Neural cell (in vitro differentiated cells): ENCODE data around the gene RAB27A. TPM values are rescaled to one million over a fixed set of nuclear protein-coding genes. Genes with fewer than 3 reads are reported as not detected.

Source experiments
- H2AFZ ChIP-seq: fragments of 200-600, 300-800 bp; sonication (generic), shearing (Covaris generic); 2 replicates; pipeline ENCODE4 v1.6.0; 2014; ENCODE audit warnings: low read depth, mild to moderate bottlenecking, antibody characterized with exemption, low read length, moderate library complexity
- H3F3A ChIP-seq: fragments of 200-600 bp; shearing (Covaris generic); 2 replicates; pipeline ENCODE4 v1.6.1; 2016; ENCODE audit warnings: mild to moderate bottlenecking, moderate library complexity, mixed read lengths, antibody characterized with exemption, low read length; ENCODE audit not compliant: insufficient read depth, poor library complexity, severe bottlenecking
- H3K27ac ChIP-seq: fragments of 200-600, 300-800 bp; sonication (generic), shearing (Covaris generic); 2 replicates; pipeline ENCODE4 v1.5.1; 2014; ENCODE audit warnings: mild to moderate bottlenecking, low read length, moderate library complexity
- H3K27me3 ChIP-seq: fragments of 300-800, 200-600 bp; sonication (generic), shearing (Covaris generic); 2 replicates; pipeline ENCODE4 v1.6.0; 2014; ENCODE audit warnings: mild to moderate bottlenecking, low read depth, low read length, moderate library complexity; ENCODE audit not compliant: insufficient read depth
- H3K36me3 ChIP-seq: fragments of 300-800, 200-600 bp; sonication (generic), shearing (Covaris generic); 2 replicates; pipeline ENCODE4 v1.5.1; 2014; ENCODE audit warnings: mild to moderate bottlenecking, antibody characterized with exemption, low read length, moderate library complexity; ENCODE audit not compliant: insufficient read depth
- H3K4me2 ChIP-seq: fragments of 300-800, 200-600 bp; sonication (generic), shearing (Covaris generic); 2 replicates; pipeline ENCODE4 v1.6.0; 2014; ENCODE audit warnings: mild to moderate bottlenecking, low read length
- H3K4me3 ChIP-seq: fragments of 300-800, 200-600 bp; sonication (generic), shearing (Covaris generic); 2 replicates; pipeline ENCODE4 v1.5.1; 2014; ENCODE audit warnings: mild to moderate bottlenecking, low read length, moderate library complexity
- H3K79me2 ChIP-seq: fragments of 200-600 bp; shearing (Covaris generic); replicated peaks from 2 replicates; pipeline ENCODE4 v1.6.0; 2014; ENCODE audit warnings: mild to moderate bottlenecking, low read length, moderate library complexity; ENCODE audit not compliant: insufficient read depth
- H3K9ac ChIP-seq: fragments of 300-800, 200-600 bp; sonication (generic), shearing (Covaris generic); 2 replicates; pipeline ENCODE4 v1.6.1; 2016; ENCODE audit warnings: mild to moderate bottlenecking, low read length, mixed read lengths
- H3K9me2 ChIP-seq: fragments of 200-600 bp; shearing (Covaris generic); 2 replicates; pipeline ENCODE4 v1.6.1; 2016; ENCODE audit warnings: mild to moderate bottlenecking, low read length, mixed read lengths; ENCODE audit not compliant: insufficient read depth
- H3K9me3 ChIP-seq: fragments of 200-600, 300-800 bp; sonication (generic), shearing (Covaris generic); 2 replicates; pipeline ENCODE4 v1.6.1; 2016; ENCODE audit warnings: mild to moderate bottlenecking, mixed run types, low read length, moderate library complexity, mixed read lengths
- H4K20me1 ChIP-seq: fragments of 200-600 bp; shearing (Covaris generic); 2 replicates; pipeline ENCODE4 v1.6.1; 2016; ENCODE audit warnings: mild to moderate bottlenecking, mixed run types; ENCODE audit not compliant: insufficient read depth
- EP300 ChIP-seq: fragments of 450-650 bp; conservative IDR thresholded peaks from 2 replicates; pipeline ENCODE4 v1.6.1; 2014; ENCODE audit warnings: antibody characterized with exemption, mild to moderate bottlenecking, moderate library complexity; ENCODE audit not compliant: poor library complexity, severe bottlenecking
- EZH2 ChIP-seq: fragments of 200-600, 300-800 bp; shearing (Covaris generic), sonication (generic); IDR thresholded peaks from 2 replicates; pipeline ENCODE4 v1.6.1; 2014; ENCODE audit warnings: antibody characterized with exemption, low read length, borderline replicate concordance, mild to moderate bottlenecking; ENCODE audit not compliant: insufficient read depth, poor library complexity, severe bottlenecking
- MXI1 ChIP-seq: fragments of 450-650 bp; conservative IDR thresholded peaks from 2 replicates; pipeline ENCODE4 v1.6.1; 2014; ENCODE audit warnings: antibody characterized with exemption, mild to moderate bottlenecking; ENCODE audit not compliant: poor library complexity, severe bottlenecking
- POLR2AphosphoS5 ChIP-seq: IDR thresholded peaks from 2 replicates; pipeline ENCODE4 v1.6.1; 2012
- RAD21 ChIP-seq: fragments of 450-650 bp; conservative IDR thresholded peaks from 2 replicates; pipeline ENCODE4 v1.6.1; 2014; ENCODE audit warnings: antibody characterized with exemption, mild to moderate bottlenecking, moderate library complexity
- SMC3 ChIP-seq: fragments of 450-650 bp; conservative IDR thresholded peaks from 2 replicates; pipeline ENCODE4 v1.6.1; 2014; ENCODE audit warnings: antibody characterized with exemption, mild to moderate bottlenecking, moderate library complexity; ENCODE audit not compliant: poor library complexity
- TAF1 ChIP-seq: IDR thresholded peaks from 2 replicates; pipeline ENCODE4 v1.6.1; 2012; ENCODE audit warnings: low read depth
- polyA plus RNA-seq: library from polyadenylated mRNA; depleted of rRNA; stranded (reverse); fragments of >200 nt; gene quantifications from 2 replicates; pipeline ENCODE4 v1.2.3, GENCODE V29; 2014
- TF ChIP-seq, protein P1 (sequence below): fragments of 450-650 bp; IDR thresholded peaks from 2 replicates; pipeline ENCODE4 v1.5.1; 2014; ENCODE audit warnings: antibody characterized with exemption, mild to moderate bottlenecking, moderate library complexity; ENCODE audit not compliant: poor library complexity, severe bottlenecking
- TF ChIP-seq, protein P2 (sequence below): IDR thresholded peaks from 2 replicates; pipeline ENCODE4 v1.6.1; 2012; ENCODE audit warnings: borderline replicate concordance

The RAB27A gene
- polyA plus RNA-seq, 1 donor from 2014 or later: 3.7 TPM

DNA sequence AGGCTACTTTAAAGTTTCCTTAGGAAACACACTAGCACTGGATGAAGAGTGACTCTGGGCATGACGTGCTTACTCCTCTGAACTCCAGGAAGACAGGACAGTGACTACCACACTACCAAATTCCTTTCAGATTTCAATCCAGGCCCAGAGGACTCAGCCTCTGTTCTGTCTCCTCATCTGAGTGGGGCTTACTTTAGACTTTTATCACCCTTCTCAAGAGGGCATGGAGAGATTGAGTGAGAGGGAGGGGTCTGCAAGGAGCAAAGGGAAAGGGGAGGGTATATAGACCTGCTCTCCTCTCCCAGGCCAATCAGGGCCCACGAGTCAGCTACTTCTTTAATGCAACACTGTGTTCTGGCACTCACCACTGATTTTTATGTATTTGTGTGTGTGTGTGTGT lies 63.5 kb downstream of the RAB27A start:
- TF ChIP-seq EP300 (no peak), EZH2 (no peak), POLR2AphosphoS5 (no peak), MXI1 (no peak), SMC3 (no peak), RAD21 (no peak), TAF1 (no peak)
- TF ChIP-seq, protein P1, sequence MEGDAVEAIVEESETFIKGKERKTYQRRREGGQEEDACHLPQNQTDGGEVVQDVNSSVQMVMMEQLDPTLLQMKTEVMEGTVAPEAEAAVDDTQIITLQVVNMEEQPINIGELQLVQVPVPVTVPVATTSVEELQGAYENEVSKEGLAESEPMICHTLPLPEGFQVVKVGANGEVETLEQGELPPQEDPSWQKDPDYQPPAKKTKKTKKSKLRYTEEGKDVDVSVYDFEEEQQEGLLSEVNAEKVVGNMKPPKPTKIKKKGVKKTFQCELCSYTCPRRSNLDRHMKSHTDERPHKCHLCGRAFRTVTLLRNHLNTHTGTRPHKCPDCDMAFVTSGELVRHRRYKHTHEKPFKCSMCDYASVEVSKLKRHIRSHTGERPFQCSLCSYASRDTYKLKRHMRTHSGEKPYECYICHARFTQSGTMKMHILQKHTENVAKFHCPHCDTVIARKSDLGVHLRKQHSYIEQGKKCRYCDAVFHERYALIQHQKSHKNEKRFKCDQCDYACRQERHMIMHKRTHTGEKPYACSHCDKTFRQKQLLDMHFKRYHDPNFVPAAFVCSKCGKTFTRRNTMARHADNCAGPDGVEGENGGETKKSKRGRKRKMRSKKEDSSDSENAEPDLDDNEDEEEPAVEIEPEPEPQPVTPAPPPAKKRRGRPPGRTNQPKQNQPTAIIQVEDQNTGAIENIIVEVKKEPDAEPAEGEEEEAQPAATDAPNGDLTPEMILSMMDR: no peak
- TF ChIP-seq, protein P2, sequence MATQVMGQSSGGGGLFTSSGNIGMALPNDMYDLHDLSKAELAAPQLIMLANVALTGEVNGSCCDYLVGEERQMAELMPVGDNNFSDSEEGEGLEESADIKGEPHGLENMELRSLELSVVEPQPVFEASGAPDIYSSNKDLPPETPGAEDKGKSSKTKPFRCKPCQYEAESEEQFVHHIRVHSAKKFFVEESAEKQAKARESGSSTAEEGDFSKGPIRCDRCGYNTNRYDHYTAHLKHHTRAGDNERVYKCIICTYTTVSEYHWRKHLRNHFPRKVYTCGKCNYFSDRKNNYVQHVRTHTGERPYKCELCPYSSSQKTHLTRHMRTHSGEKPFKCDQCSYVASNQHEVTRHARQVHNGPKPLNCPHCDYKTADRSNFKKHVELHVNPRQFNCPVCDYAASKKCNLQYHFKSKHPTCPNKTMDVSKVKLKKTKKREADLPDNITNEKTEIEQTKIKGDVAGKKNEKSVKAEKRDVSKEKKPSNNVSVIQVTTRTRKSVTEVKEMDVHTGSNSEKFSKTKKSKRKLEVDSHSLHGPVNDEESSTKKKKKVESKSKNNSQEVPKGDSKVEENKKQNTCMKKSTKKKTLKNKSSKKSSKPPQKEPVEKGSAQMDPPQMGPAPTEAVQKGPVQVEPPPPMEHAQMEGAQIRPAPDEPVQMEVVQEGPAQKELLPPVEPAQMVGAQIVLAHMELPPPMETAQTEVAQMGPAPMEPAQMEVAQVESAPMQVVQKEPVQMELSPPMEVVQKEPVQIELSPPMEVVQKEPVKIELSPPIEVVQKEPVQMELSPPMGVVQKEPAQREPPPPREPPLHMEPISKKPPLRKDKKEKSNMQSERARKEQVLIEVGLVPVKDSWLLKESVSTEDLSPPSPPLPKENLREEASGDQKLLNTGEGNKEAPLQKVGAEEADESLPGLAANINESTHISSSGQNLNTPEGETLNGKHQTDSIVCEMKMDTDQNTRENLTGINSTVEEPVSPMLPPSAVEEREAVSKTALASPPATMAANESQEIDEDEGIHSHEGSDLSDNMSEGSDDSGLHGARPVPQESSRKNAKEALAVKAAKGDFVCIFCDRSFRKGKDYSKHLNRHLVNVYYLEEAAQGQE: no peak
- H3K36me3 ChIP-seq: no peaks in the 10 kb centered on the region
- no peaks in the 10 kb centered on the region for H3K27me3 ChIP-seq
- no peak overlapping the region for H3K4me3 ChIP-seq
- no peaks in the 10 kb centered on the region for H3F3A ChIP-seq
- H3K9ac ChIP-seq: no peak overlapping the region
- no peaks in the 10 kb centered on the region for H3K9me3 ChIP-seq
- H2AFZ ChIP-seq: no peak overlapping the region
- no peaks in the 10 kb centered on the region for H3K79me2 ChIP-seq
- no peak overlapping the region for H3K27ac ChIP-seq
- H3K4me2 ChIP-seq: no peak overlapping the region
- no peaks in the 10 kb centered on the region for H3K9me2 ChIP-seq
- H4K20me1 ChIP-seq: no peaks in the 10 kb centered on the region

DNA sequence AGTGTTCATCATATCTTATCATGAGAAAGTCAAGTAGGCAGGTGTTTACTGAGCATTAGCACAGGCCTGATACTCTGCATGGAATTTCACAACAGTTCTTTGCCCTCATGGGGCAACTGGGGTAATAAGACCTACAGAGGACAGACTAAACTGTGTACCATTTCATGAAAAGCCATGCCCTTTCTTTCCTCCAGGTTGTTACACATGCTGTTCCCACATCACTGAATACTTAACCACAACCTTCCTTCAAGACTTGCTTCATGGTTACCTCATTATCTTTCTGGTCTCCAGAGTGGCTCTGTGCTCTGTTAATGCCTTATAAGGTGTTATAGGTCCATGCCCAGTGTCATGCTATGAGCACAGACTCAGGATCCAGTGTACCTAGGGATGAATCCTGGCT lies 64.7 kb downstream of the RAB27A start:
- no peaks in the 10 kb centered on the region for H3F3A ChIP-seq
- no peak overlapping the region for H3K4me2 ChIP-seq
- H3K9ac ChIP-seq: no peak overlapping the region
- H3K27ac ChIP-seq: no peak overlapping the region
- H4K20me1 ChIP-seq: no peaks in the 10 kb centered on the region
- no peaks in the 10 kb centered on the region for H3K36me3 ChIP-seq
- TF ChIP-seq SMC3 (no peak), MXI1 (no peak), TAF1 (no peak)
- TF ChIP-seq, protein P2: no peak
- H3K9me3 ChIP-seq: no peaks in the 10 kb centered on the region
- H3K27me3 ChIP-seq: no peaks in the 10 kb centered on the region
- no peak overlapping the region for H2AFZ ChIP-seq
- no peaks in the 10 kb centered on the region for H3K79me2 ChIP-seq
- no peaks in the 10 kb centered on the region for H3K9me2 ChIP-seq
- H3K4me3 ChIP-seq: no peak overlapping the region
